ENCODE results near the gene PRR14. TPM values are rescaled to one million over a fixed set of nuclear protein-coding genes. Genes with fewer than 3 reads are reported as not detected.

Gene PRR14
- total and polyA plus RNA-seq, 2 of the 4 experiments (the other 2 are of a cell fraction), result 1.4 to 11.9 TPM

GRCh38 chr16:30663820-30664219, 13.1 kb downstream of the PRR14 start:
- Histone ChIP-seq H2AK5ac (ENCODE audit: low read depth, low read length) (no peak overlapping the region), H3K18ac (ENCODE audit: low read depth, low read length) (no peak overlapping the region), H3K79me1 (ENCODE audit: low read depth in 1 of 2, low read length in 2 of 2) (peaks cover 45 to 72% of the 10 kb centered on the region in 2 experiments), H2BK15ac (ENCODE audit: low read depth, low read length) (no peak overlapping the region), H3K36me3 (ENCODE audit: control insufficient read depth, insufficient read depth, low read length) (peaks cover 75% of the 10 kb centered on the region), H3K23ac (ENCODE audit: low read depth, low read length) (no peak overlapping the region; the same call in 1 of the 2 replicates), H3K27ac (ENCODE audit: insufficient read depth, low read length) (no peak overlapping the region), H4K91ac (ENCODE audit: insufficient read depth, low read depth, low read length) (no peak overlapping the region), H2AFZ (replicated peaks; ENCODE audit: low read length, poor library complexity) (no peak overlapping the region), H3K14ac (replicated peaks; ENCODE audit: low read depth, low read length) (no peak overlapping the region), H3K9me3 (ENCODE audit: control insufficient read depth, insufficient read depth, low read length) (no peaks in the 10 kb centered on the region), H3K4me2 (ENCODE audit: low read depth, low read length) (no peak overlapping the region), H2AK9ac (replicated peaks; ENCODE audit: low read depth, low read length, poor library complexity) (no peak overlapping the region), H3K27me3 (ENCODE audit: control insufficient read depth, insufficient read depth, low read length) (no peaks in the 10 kb centered on the region), H3K4ac (ENCODE audit: low read depth, low read length) (no peak overlapping the region), H4K5ac (ENCODE audit: low read depth, low read length) (no peak overlapping the region), H3K9me1 (ENCODE audit: insufficient read depth, low read length) (peaks cover 10% of the 10 kb centered on the region; the same call in 1 of the 2 replicates), H3K9ac (ENCODE audit: low read depth, low read length) (no peak overlapping the region), H2BK20ac (ENCODE audit: low read depth, low read length) (no peak overlapping the region), H4K8ac (ENCODE audit: low read depth in 2 of 2, low read length in 2 of 2) (no peak overlapping the region), H3K4me1 (ENCODE audit: control insufficient read depth, insufficient read depth, low read length) (peaks cover 8% of the 10 kb centered on the region; the same call in 1 of the 2 replicates), H3K4me3 (ENCODE audit: insufficient read depth, low read depth, low read length) (no peak overlapping the region), H3K56ac (ENCODE audit: extremely low read depth, insufficient read depth, low read length) (no peak overlapping the region), H4K20me1 (ENCODE audit: insufficient read depth, low read length) (peaks cover 56% of the 10 kb centered on the region), H2BK120ac (ENCODE audit: low read depth, low read length) (no peak overlapping the region), H2BK5ac (ENCODE audit: low read depth, low read length, poor library complexity, severe bottlenecking) (no peak overlapping the region)
- CTCF ChIA-PET, result no interaction called here
- intact Hi-C loops (cut with micrococcal nuclease), result no loop called here
- no TSS peak for BruUV-seq (replicated peaks)
- in situ Hi-C loops (cut with MboI; ENCODE audit: low sequenced_read_pairs), result no loop called here
- dilution Hi-C loops (cut with HindIII; ENCODE audit: low sequenced_read_pairs, unreplicated experiment), result no loop called here
- no peak for ATAC-seq (ENCODE audit: low read depth)
- no peak for DNase-seq
- POLR2A ChIA-PET (ENCODE audit: unreplicated experiment), result interaction anchor here (0.6 kb wide), 1 partner anchor 454 kb away, joined by 8 read pairs; the partner anchor contains the start of gene KAT8
- 80% methylated on average over 1 of the region's 9 CpGs; no CpG with 5 or more reads in 1 of the 2 experiments for WGBS, 2 experiments (ENCODE audit: extremely low coverage in 2 of 2, insufficient read length in 1 of 2)
- TF ChIP-seq RFX5 (IDR thresholded peaks at IDR 0.05; ENCODE audit: low read depth, low read length), result no peak
- TF ChIP-seq FOS (IDR thresholded peaks at IDR 0.05; ENCODE audit: low read depth, low read length), result no peak
- no peak for TF ChIP-seq MXI1 (IDR thresholded peaks at IDR 0.05; ENCODE audit: borderline replicate concordance, low read depth, low read length)
- no peak for TF ChIP-seq POLR2A (IDR thresholded peaks at IDR 0.05; ENCODE audit: low read depth, low read length)
- no peak for TF ChIP-seq ELK1 (IDR thresholded peaks at IDR 0.05; ENCODE audit: borderline replicate concordance, low read depth, low read length)
- no peak for TF ChIP-seq CEBPB (IDR thresholded peaks at IDR 0.05; ENCODE audit: low read depth, low read length)
- TF ChIP-seq RCOR1 (IDR thresholded peaks at IDR 0.05; ENCODE audit: insufficient replicate concordance, low read length), result no peak
- TF ChIP-seq RAD21 (IDR thresholded peaks at IDR 0.05; ENCODE audit: low read length), result no peak
